Keratinocyte (primary cell): ENCODE measurements around the gene CYP1A2. TPM values are rescaled to one million over a fixed set of nuclear protein-coding genes. Genes with fewer than 3 reads are reported as not detected.

ENCODE experiments used
- DNase-seq: peaks from one replicate; pipeline ENCODE4 v3.0.0-alpha.2; 2011; ENCODE audit warnings: low read depth, missing footprints, low spot score
- FAIRE-seq: peaks from 2 replicates; lab custom pipeline; 2011; peaks lifted over from hg19 to GRCh38; lab: Jason Lieb, UNC
- H2AFZ ChIP-seq: 2 replicates; pipeline ENCODE4 v1.6.0; 2012; ENCODE audit warnings: low read length, control low read depth, inconsistent platforms; ENCODE audit not compliant: control insufficient read depth
- H3K27ac ChIP-seq: 2 replicates; pipeline ENCODE4 v1.5.1; 2011; ENCODE audit warnings: low read length; ENCODE audit not compliant: control insufficient read depth, insufficient read depth
- H3K27me3 ChIP-seq: 3 replicates; pipeline ENCODE4 v1.6.0; 2011; ENCODE audit warnings: low read length; ENCODE audit not compliant: control insufficient read depth, insufficient read depth; ENCODE audit errors: extremely low read depth
- H3K36me3 ChIP-seq, 2 experiments: 2 replicates in 1 of 2; 3 replicates in 1 of 2; pipeline ENCODE4 v1.5.1; 2011; ENCODE audit warnings: low read length in 2 of 2, mild to moderate bottlenecking in 1 of 2; ENCODE audit not compliant: control insufficient read depth in 2 of 2, insufficient read depth in 2 of 2; ENCODE audit errors: extremely low read depth in 1 of 2
- H3K4me1 ChIP-seq: 3 replicates; pipeline ENCODE4 v1.5.1; 2011; ENCODE audit warnings: low read length; ENCODE audit not compliant: control insufficient read depth, insufficient read depth; ENCODE audit errors: extremely low read depth
- H3K4me2 ChIP-seq: 3 replicates; pipeline ENCODE4 v1.6.0; 2011; ENCODE audit warnings: low read depth, low read length; ENCODE audit not compliant: control insufficient read depth, insufficient read depth; ENCODE audit errors: extremely low read depth
- H3K4me3 ChIP-seq, 3 experiments: fragments of 200-600 bp in 1 of 3; sonication (generic) in 1 of 3; 2 replicates in 2 of 3; 3 replicates in 1 of 3; pipeline ENCODE4 v1.5.1; 2011 to 2016; ENCODE audit warnings: low read length in 3 of 3, mild to moderate bottlenecking in 3 of 3, control low read depth in 2 of 3, inconsistent platforms in 1 of 3, low read depth in 1 of 3, mixed read lengths in 1 of 3, mixed run types in 1 of 3, moderate library complexity in 1 of 3; ENCODE audit not compliant: control insufficient read depth in 2 of 3, insufficient read depth in 2 of 3; ENCODE audit errors: extremely low read depth in 1 of 3
- H3K79me2 ChIP-seq: 2 replicates; pipeline ENCODE4 v1.6.0; 2012; ENCODE audit warnings: low read length; ENCODE audit not compliant: control insufficient read depth, insufficient read depth
- H3K9ac ChIP-seq: 3 replicates; pipeline ENCODE4 v1.6.0; 2011; ENCODE audit warnings: low read length; ENCODE audit not compliant: control insufficient read depth, insufficient read depth; ENCODE audit errors: extremely low read depth
- H3K9me1 ChIP-seq: 3 replicates; pipeline ENCODE4 v1.6.0; 2011; ENCODE audit warnings: low read length; ENCODE audit not compliant: control insufficient read depth, insufficient read depth; ENCODE audit errors: extremely low read depth
- H3K9me3 ChIP-seq: 2 replicates; pipeline ENCODE4 v1.5.1; 2012; ENCODE audit warnings: low read depth, low read length; ENCODE audit not compliant: control insufficient read depth
- H4K20me1 ChIP-seq: 3 replicates; pipeline ENCODE4 v1.6.0; 2011; ENCODE audit warnings: low read length; ENCODE audit not compliant: control insufficient read depth, insufficient read depth; ENCODE audit errors: extremely low read depth
- CTCF ChIP-seq, 3 experiments: IDR thresholded peaks in 1 of 3; conservative IDR thresholded peaks in 1 of 3; optimal IDR thresholded peaks in 1 of 3; 2 replicates in 2 of 3; 3 replicates in 1 of 3; pipeline versions ENCODE3 to v1.5.1; 2011; ENCODE audit warnings: low read length in 3 of 3, mild to moderate bottlenecking in 3 of 3, moderate library complexity in 2 of 3, control low read depth in 1 of 3, inconsistent platforms in 1 of 3; ENCODE audit not compliant: insufficient read depth in 2 of 3; ENCODE audit errors: extremely low read depth in 1 of 3
- EZH2 ChIP-seq: IDR thresholded peaks from one replicate; pipeline ENCODE4 v1.6.1; 2012; ENCODE audit warnings: inconsistent platforms, mild to moderate bottlenecking, low read length, moderate library complexity
- dilution Hi-C: fragments of 300-500 bp; cut with MboI; formaldehyde crosslinking; loops from one replicate; pipeline ENCODE4 v1.7.0; 2020; ENCODE audit warnings: low sequenced_read_pairs; ENCODE audit not compliant: extremely low pct_ligation_motif_present
- polyA plus RNA-seq, 5 experiments: library from polyadenylated mRNA; depleted of rRNA in 3 of 5; stranded (reverse) in 3 of 5; stranded (forward) in 1 of 5; unstranded in 1 of 5; fragments of >200 nt; gene quantifications; 1 replicate in 1 of 5; 2 replicates in 3 of 5; 3 replicates in 1 of 5; pipeline versions ENCODE4 v1.2.1 to v1.2.3, GENCODE V29; 2011 to 2012; ENCODE audit warnings: missing spikeins in 2 of 5, low read depth in 1 of 5, low replicate concordance in 1 of 5

CYP1A2 gene
- polyA plus RNA-seq, 1 donor (not counting 4 experiments of a cell fraction or from before 2014, with no cell fraction given): 0.04 TPM

- Histone ChIP-seq H3K27me3 (no peaks in the 10 kb centered on the region), H4K20me1 (no peaks in the 10 kb centered on the region), H3K9me1 (peaks cover 5% of the 10 kb centered on the region), H3K9ac (peak overlapping the region; percentile 71), H3K4me1 (peaks cover 41% of the 10 kb centered on the region), H3K27ac (no peak overlapping the region), H3K4me2 (peak overlapping the region; percentile 97), H3K36me3 (peaks cover 0 to 5% of the 10 kb centered on the region in 2 experiments), H2AFZ (peak overlapping the region; percentile 74), H3K9me3 (no peaks in the 10 kb centered on the region), H3K4me3 (peak overlapping the region in 2 of 3 experiments; percentile 64), H3K79me2 (peaks cover 34% of the 10 kb centered on the region)
- TF ChIP-seq EZH2 (no peak), CTCF (optimal IDR thresholded peaks at IDR 0.05 in 1 of 3, IDR thresholded peaks at IDR 0.05 in 1 of 3, conservative IDR thresholded peaks at IDR 0.05 in 1 of 3; ENCODE audit: extremely low read depth in 1 of 3, insufficient read depth in 2 of 3, low read length in 3 of 3) (no peak)
- FAIRE-seq (no peak), DNase-seq (no peak)
- dilution Hi-C loops: no loop called here
These were observed 32.1 kb downstream of the CYP1A2 start for GRCh38 chr15:74780523-74781430.

GRCh38 chr15:74781431-74782258, 33.0 kb downstream of the CYP1A2 start, which contains the start of gene CSK:
Gene CSK, plus strand, starts transcription at chr15:74782080. Its CDS starts 16,218 bp downstream, at chr15:74798298.
- Histone ChIP-seq H4K20me1 (peaks cover 3% of the 10 kb centered on the region), H3K9me1 (peaks cover 5% of the 10 kb centered on the region), H3K9ac (peak within 1 kb of the TSS; percentile 81), H3K9me3 (no peaks in the 10 kb centered on the region), H3K4me1 (peaks cover 47% of the 10 kb centered on the region), H3K27ac (peak within 1 kb of the TSS; percentile 60), H2AFZ (peak within 1 kb of the TSS; percentile 74), H3K4me3 (peak within 1 kb of the TSS; percentile 75 to 92 (median 79)), H3K36me3 (peaks cover 2 to 5% of the 10 kb centered on the region in 2 experiments), H3K4me2 (peak within 1 kb of the TSS; percentile 100), H3K79me2 (peaks cover 43% of the 10 kb centered on the region), H3K27me3 (no peaks in the 10 kb centered on the region)
- TF ChIP-seq CTCF (optimal IDR thresholded peaks at IDR 0.05 in 1 of 3, IDR thresholded peaks at IDR 0.05 in 1 of 3, conservative IDR thresholded peaks at IDR 0.05 in 1 of 3; ENCODE audit: extremely low read depth in 1 of 3, insufficient read depth in 2 of 3, low read length in 3 of 3): peak in 2 of 3 experiments; percentile 57 to 62
- TF ChIP-seq EZH2: no peak
- dilution Hi-C loops: no loop called here
- FAIRE-seq: no peak
- DNase-seq: no peak
